Bronchial epithelial cell (primary cell): ENCODE measurements around the gene TSACC. TPM values are rescaled to one million over a fixed set of nuclear protein-coding genes. Genes with fewer than 3 reads are reported as not detected.
"Not testable (repeated sequence)": the region's sequence is repeated elsewhere in the genome, so short reads cannot be mapped to it uniquely, and the experiment has no call there.

Experiments used
- DNase-seq: peaks from one replicate; pipeline ENCODE4 v3.0.0-alpha.2; 2010; ENCODE audit warnings: low read depth
- FAIRE-seq: peaks from 2 replicates; lab custom pipeline; 2011; peaks lifted over from hg19 to GRCh38; lab: Jason Lieb, UNC
- H3K27me3 ChIP-seq: 2 replicates; pipeline ENCODE4 v1.5.1; 2011; ENCODE audit warnings: low read length; ENCODE audit not compliant: control insufficient read depth, insufficient read depth
- H3K36me3 ChIP-seq: 2 replicates; pipeline ENCODE4 v1.5.1; 2011; ENCODE audit warnings: low read length; ENCODE audit not compliant: control insufficient read depth, insufficient read depth
- H3K4me3 ChIP-seq: 2 replicates; pipeline ENCODE4 v1.5.1; 2011; ENCODE audit warnings: mild to moderate bottlenecking, low read depth, low read length, control low read depth
- CTCF ChIP-seq: IDR thresholded peaks from 2 replicates; pipeline ENCODE4 v1.5.1; 2011; ENCODE audit warnings: mild to moderate bottlenecking, moderate library complexity, low read length, control low read depth, inconsistent platforms; ENCODE audit not compliant: insufficient read depth, severe bottlenecking
- total RNA-seq: library from RNA; depleted of rRNA; stranded (reverse); fragments of >200 nt; gene quantifications from 2 replicates; pipeline ENCODE4 v1.2.1, GENCODE V29; 2014

The TSACC gene
- total RNA-seq, 1 donor from 2014 or later, result not detected

GRCh38 chr1:156310962-156311361 is 27.4 kb upstream of the TSACC start:
- FAIRE-seq (no peak), DNase-seq (peak; percentile 50)
- Histone ChIP-seq H3K36me3 (peaks cover 19% of the 10 kb centered on the region), H3K27me3 (no peaks in the 10 kb centered on the region), H3K4me3 (no peak overlapping the region)
- no peak for TF ChIP-seq CTCF

- no peak for DNase-seq
- no peak for FAIRE-seq
- no peak for TF ChIP-seq CTCF
- H3K36me3 ChIP-seq, result peaks cover 34% of the 10 kb centered on the region
- H3K4me3 ChIP-seq, result no peak overlapping the region
- H3K27me3 ChIP-seq, result no peaks in the 10 kb centered on the region
Measured at GRCh38 chr1:156316909-156317308, 21.4 kb upstream of the TSACC start.

GRCh38 chr1:156319664-156320063 is 18.7 kb upstream of the TSACC start:
- Histone ChIP-seq H3K36me3 (peaks cover 35% of the 10 kb centered on the region), H3K27me3 (no peaks in the 10 kb centered on the region), H3K4me3 (no peak overlapping the region)
- TF ChIP-seq CTCF, result peak; percentile 27
- FAIRE-seq (no peak), DNase-seq (peak; percentile 21)

- TF ChIP-seq CTCF, result no peak
- Histone ChIP-seq H3K4me3 (no peak overlapping the region), H3K27me3 (no peaks in the 10 kb centered on the region), H3K36me3 (peaks cover 35% of the 10 kb centered on the region)
- no peak for FAIRE-seq
- DNase-seq, result peak; percentile 26
Measured at GRCh38 chr1:156320560-156320959, 17.8 kb upstream of the TSACC start.

GRCh38 chr1:156323179-156323578 is 15.1 kb upstream of the TSACC start:
- H3K4me3 ChIP-seq, FAIRE-seq, H3K27me3 ChIP-seq: not testable (repeated sequence)
- peak; percentile 56 for DNase-seq
- H3K36me3 ChIP-seq, result peaks cover 24% of the 10 kb centered on the region

- no peak overlapping the region for H3K4me3 ChIP-seq
- FAIRE-seq (no peak), DNase-seq (peak; percentile 15)
- peak; percentile 17 for TF ChIP-seq CTCF
- no peaks in the 10 kb centered on the region for H3K27me3 ChIP-seq
- H3K36me3 ChIP-seq, result peaks cover 11% of the 10 kb centered on the region
Measured at GRCh38 chr1:156336242-156336641, 2.1 kb upstream of the TSACC start.
